Thyroid gland (tissue), 4 donors: ENCODE results near the gene AKAP12. TPM values are rescaled to one million over a fixed set of nuclear protein-coding genes. Genes with fewer than 3 reads are reported as not detected.

ENCODE experiments used
- DNase-seq, 2 donors: peaks; one replicate each; pipeline ENCODE4 v3.0.0-alpha.2; 2019
- H3K27ac ChIP-seq, 3 donors: fragments of 200-600 bp; sonication (generic); 1 replicate in 2 of 3; 2 replicates in 1 of 3; pipeline ENCODE4 v1.5.1; 2016 to 2019; ENCODE audit warnings: mild to moderate bottlenecking in 1 of 3, moderate library complexity in 1 of 3
- H3K27me3 ChIP-seq: fragments of 200-600 bp; sonication (generic); one replicate; pipeline ENCODE4 v1.5.1; 2019
- H3K36me3 ChIP-seq, 2 donors: fragments of 200-600 bp; sonication (generic); one replicate each; pipeline ENCODE4 v1.5.1; 2016 to 2019
- H3K4me1 ChIP-seq, 2 donors: fragments of 200-600 bp; sonication (generic); one replicate each; pipeline ENCODE4 v1.5.1; 2017 to 2019
- H3K4me3 ChIP-seq, 3 donors: fragments of 200-600 bp; sonication (generic); replicated peaks in 1 of 3; 1 replicate in 2 of 3; 2 replicates in 1 of 3; pipeline ENCODE4 v1.5.1; 2016; ENCODE audit warnings: mild to moderate bottlenecking in 1 of 3
- H3K9me3 ChIP-seq: fragments of 200-600 bp; sonication (generic); one replicate; pipeline ENCODE4 v1.5.1; 2017
- CTCF ChIP-seq, 6 experiments: fragments of 200-600 bp in 3 of 6; fragments of 450-650 bp in 3 of 6; sonication (generic) in 3 of 6; IDR thresholded peaks; one replicate each; pipeline ENCODE4 v1.5.1; 2016 to 2019; ENCODE audit warnings: antibody characterized with exemption in 6 of 6, mild to moderate bottlenecking in 2 of 6, inconsistent platforms in 1 of 6, moderate library complexity in 1 of 6
- POLR2A ChIP-seq, 2 donors: fragments of 450-650 bp; IDR thresholded peaks; one replicate each; pipeline ENCODE4 v1.6.1; 2017; ENCODE audit warnings: antibody characterized with exemption in 2 of 2, mild to moderate bottlenecking in 2 of 2, moderate library complexity in 1 of 2
- WGBS, 2 donors: methylation state at CpG; one replicate each; pipeline ENCODE4 v1.1.5; 2017; 5-methylcytosine and 5-hydroxymethylcytosine counted together
- intact Hi-C: fragments of 100-400 bp; cut with DNase I; formaldehyde crosslinking; loops from one replicate; pipeline ENCODE4 v1.15.1; 2023
- total RNA-seq, 4 donors: library from RNA; depleted of rRNA; stranded (reverse); fragments of >200 nt; gene quantifications; one replicate each; pipeline ENCODE4 v1.2.3, GENCODE V29; 2016

Gene AKAP12
- total RNA-seq, 4 donors from 2014 or later = 50.7 to 108 (median 79.4) TPM

DNA sequence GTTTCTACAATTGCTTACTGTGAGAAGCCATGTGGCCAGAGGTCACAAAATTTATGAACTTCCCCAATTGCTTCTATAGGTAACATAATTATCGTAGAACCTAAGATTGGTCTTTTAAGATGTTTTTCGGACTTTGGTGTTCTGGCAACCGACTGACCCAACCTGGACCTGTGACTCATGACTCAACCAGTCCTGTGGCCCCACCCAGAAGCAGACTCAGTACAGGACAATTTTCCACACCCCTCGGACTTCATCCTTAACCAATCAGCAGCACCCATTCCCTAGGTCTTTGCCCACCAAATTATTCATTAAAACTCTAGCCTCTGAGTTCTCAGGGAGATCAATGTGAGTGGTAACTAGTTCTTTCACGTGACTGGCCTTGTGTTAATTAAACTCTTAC, 26.4 kb upstream of the AKAP12 start:
- Histone ChIP-seq H3K4me3 (no peak overlapping the region), H3K27ac (no peak overlapping the region), H3K36me3 (no peaks in the 10 kb centered on the region), H3K9me3 (no peaks in the 10 kb centered on the region), H3K4me1 (peaks cover 0 to 2% of the 10 kb centered on the region in 2 donors), H3K27me3 (no peaks in the 10 kb centered on the region)
- TF ChIP-seq POLR2A (IDR thresholded peaks at IDR 0.05) (no peak), CTCF (IDR thresholded peaks at IDR 0.05) (no peak)
- DNase-seq = no peak
- intact Hi-C loops = no loop called here
- WGBS, 2 donors = 94 to 98% methylated on average over 5 of the region's 5 CpGs

GRCh38 chr6:151215999-151216398, 23.8 kb upstream of the AKAP12 start:
- Histone ChIP-seq H3K4me1 (no peaks in the 10 kb centered on the region), H3K27ac (no peak overlapping the region), H3K9me3 (no peaks in the 10 kb centered on the region), H3K4me3 (no peak overlapping the region), H3K27me3 (no peaks in the 10 kb centered on the region), H3K36me3 (no peaks in the 10 kb centered on the region)
- DNase-seq = no peak
- WGBS, 2 donors = 91 to 97% methylated on average over 2 of the region's 2 CpGs
- intact Hi-C loops = no loop called here
- no peak for TF ChIP-seq CTCF (IDR thresholded peaks at IDR 0.05)
- TF ChIP-seq POLR2A (IDR thresholded peaks at IDR 0.05) = no peak

DNA sequence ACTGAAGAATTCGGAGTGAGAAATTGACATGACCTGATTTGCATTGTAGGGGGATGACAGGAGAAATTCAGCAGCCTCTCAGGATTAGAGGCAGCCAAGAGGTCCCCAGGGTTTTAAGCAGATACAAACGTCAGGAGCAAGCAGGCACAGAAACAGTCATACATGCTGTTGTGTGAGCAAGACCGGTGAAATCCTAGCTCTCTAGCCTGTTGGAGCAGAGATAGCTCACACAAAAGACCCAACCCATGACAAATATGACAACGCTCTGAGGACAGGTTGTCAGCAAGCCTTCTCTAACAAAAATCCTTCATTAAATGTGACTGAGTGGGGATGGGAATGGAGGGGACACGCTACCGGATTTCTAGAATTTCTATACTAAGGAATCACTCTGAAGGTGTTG, 23.0 kb upstream of the AKAP12 start:
- H3K4me3 ChIP-seq = no peak overlapping the region
- H3K36me3 ChIP-seq = no peaks in the 10 kb centered on the region
- H3K9me3 ChIP-seq = no peaks in the 10 kb centered on the region
- TF ChIP-seq POLR2A (IDR thresholded peaks at IDR 0.05) (no peak), CTCF (IDR thresholded peaks at IDR 0.05) (no peak)
- intact Hi-C loops = no loop called here
- 76 to 80% methylated on average over 6 of the region's 6 CpGs for WGBS, 2 donors
- H3K27me3 ChIP-seq = no peaks in the 10 kb centered on the region
- DNase-seq = no peak
- no peaks in the 10 kb centered on the region for H3K4me1 ChIP-seq
- no peak overlapping the region for H3K27ac ChIP-seq

DNA sequence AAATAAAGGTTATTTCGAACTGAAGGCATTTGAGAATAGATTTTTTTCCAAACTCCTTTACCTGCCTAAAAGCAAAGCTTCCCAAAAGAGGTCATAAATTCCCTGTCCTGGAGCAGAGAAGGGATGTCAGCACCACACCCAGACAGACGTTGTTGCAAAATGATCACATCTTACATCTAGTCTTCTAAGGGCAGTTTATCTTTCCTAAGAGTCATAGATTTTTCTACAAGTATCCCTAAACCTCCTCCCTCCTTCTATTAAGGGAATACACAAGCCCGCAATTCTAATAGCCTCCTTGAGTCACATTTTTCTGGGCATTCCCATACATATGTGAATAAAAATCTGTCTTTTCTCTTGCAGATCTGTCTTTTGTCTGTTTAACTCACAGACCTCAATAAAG, 20.6 kb upstream of the AKAP12 start:
- no peaks in the 10 kb centered on the region for H3K27me3 ChIP-seq
- TF ChIP-seq CTCF (IDR thresholded peaks at IDR 0.05) (no peak), POLR2A (IDR thresholded peaks at IDR 0.05) (no peak)
- no peak overlapping the region for H3K27ac ChIP-seq
- no peaks in the 10 kb centered on the region for H3K9me3 ChIP-seq
- no peak for DNase-seq
- H3K4me3 ChIP-seq = no peak overlapping the region
- WGBS, 2 donors = 90% methylated on average over 3 of the region's 3 CpGs
- no peaks in the 10 kb centered on the region for H3K36me3 ChIP-seq
- H3K4me1 ChIP-seq = no peaks in the 10 kb centered on the region
- intact Hi-C loops = no loop called here

DNA sequence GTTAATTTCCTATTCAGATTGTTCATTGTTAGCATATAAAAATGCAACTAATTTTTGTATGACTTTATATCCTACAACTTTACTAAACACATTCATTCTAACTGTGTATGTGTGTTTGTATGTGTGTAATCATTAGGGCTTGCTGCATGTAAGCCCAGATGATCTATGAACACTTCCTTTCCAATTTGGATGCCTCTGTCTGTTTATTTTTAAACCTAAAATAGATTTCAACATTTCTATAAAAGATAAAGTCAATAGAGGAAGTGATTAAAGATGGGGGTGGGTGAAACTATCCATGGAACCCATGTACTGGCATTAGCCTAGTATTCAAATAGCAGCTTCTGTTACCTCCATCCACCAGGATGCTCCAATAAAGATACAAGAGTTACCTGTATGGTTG, 15.7 kb upstream of the AKAP12 start:
- TF ChIP-seq CTCF (IDR thresholded peaks at IDR 0.05) = no peak
- no peak for TF ChIP-seq POLR2A (IDR thresholded peaks at IDR 0.05)
- intact Hi-C loops = no loop called here
- H3K4me1 ChIP-seq = no peaks in the 10 kb centered on the region
- DNase-seq = no peak
- no peaks in the 10 kb centered on the region for H3K9me3 ChIP-seq
- no peaks in the 10 kb centered on the region for H3K27me3 ChIP-seq
- no peak overlapping the region for H3K27ac ChIP-seq
- H3K36me3 ChIP-seq = no peaks in the 10 kb centered on the region
- H3K4me3 ChIP-seq = no peak overlapping the region
